Panc1 (cell line): ENCODE data around the gene OTUB1.

Source experiments
- CTCF ChIP-seq: fragments of 450-650 bp; IDR thresholded peaks from 2 replicates; pipeline ENCODE4 v1.5.1; 2017; ENCODE audit warnings: mild to moderate bottlenecking
- REST ChIP-seq, 2 experiments: IDR thresholded peaks; 2 replicates each; pipeline ENCODE4 v1.6.1; 2011 to 2012; ENCODE audit warnings: low read depth in 2 of 2, control low read depth in 1 of 2, low read length in 1 of 2, mild to moderate bottlenecking in 1 of 2, moderate library complexity in 1 of 2; ENCODE audit not compliant: insufficient read depth in 1 of 2
- SIN3A ChIP-seq: IDR thresholded peaks from 2 replicates; pipeline ENCODE4 v1.6.1; 2012; ENCODE audit warnings: low read depth, mild to moderate bottlenecking, low read length, moderate library complexity, borderline replicate concordance; ENCODE audit not compliant: insufficient read depth

- TF ChIP-seq SIN3A (no peak), REST (IDR thresholded peaks at IDR 0.05; ENCODE audit: insufficient read depth in 1 of 2, low read depth in 2 of 2, low read length in 1 of 2) (no peak), CTCF (no peak)
Observed at GRCh38 chr11:63986156-63986931, at the start of gene OTUB1.
